HepG2 (cell line): ENCODE results near the gene ASCL2. TPM values are rescaled to one million over a fixed set of nuclear protein-coding genes. Genes with fewer than 3 reads are reported as not detected.

ENCODE experiments used
- ATAC-seq: fragments of 200-7000 bp; cut with Tn5 transposase; 3 replicates; pipeline ENCODE4 v1.9.1; 2020; ENCODE audit warnings: mild to moderate bottlenecking, moderate library complexity
- BruUV-seq: library from RNA; stranded (reverse); fragments of 400-500 nt; replicated peaks from 2 replicates; lab custom pipeline; 2021; lab: Mats Ljungman, UMichigan
- CTCF ChIA-PET: fragments of 300-600 bp; formaldehyde crosslinking; extraction: SDS; loops from one replicate; lab custom pipeline; 2021; ENCODE audit warnings: low total read pairs, inconsistent platforms, low intra/inter-chr PET ratio; lab: Yijun Ruan, JAX
- POLR2A ChIA-PET: fragments of 350-600 bp; sonication (Branson Sonifier 250); formaldehyde crosslinking; loops from one replicate; lab custom pipeline; 2020; ENCODE audit warnings: antibody characterized with exemption, inconsistent platforms; lab: Yijun Ruan, JAX
- DNase-seq: peaks from one replicate; pipeline ENCODE4 v3.0.0-alpha.2; 2015; ENCODE audit warnings: low spot score
- FAIRE-seq: peaks from 3 replicates; lab custom pipeline; 2011; peaks lifted over from hg19 to GRCh38; lab: Jason Lieb, UNC
- H2AFZ ChIP-seq: one replicate; pipeline ENCODE4 v1.6.1; 2011; ENCODE audit warnings: low read length, inconsistent platforms
- H3K27ac ChIP-seq: fragments of 300-600 bp; 3 replicates; pipeline ENCODE4 v1.8.0; 2011; ENCODE audit warnings: mixed run types, mild to moderate bottlenecking, mixed read lengths, low read length, inconsistent platforms; ENCODE audit not compliant: insufficient read depth; ENCODE audit errors: extremely low read length
- H3K27me3 ChIP-seq, 2 experiments: fragments of 200-600 bp in 1 of 2; 2 replicates in 1 of 2; 3 replicates in 1 of 2; pipeline versions ENCODE4 v1.6.0 to v1.8.0; 2011; ENCODE audit warnings: low read length in 2 of 2, mild to moderate bottlenecking in 2 of 2, moderate library complexity in 2 of 2, inconsistent platforms in 1 of 2; ENCODE audit not compliant: insufficient read depth in 2 of 2, control insufficient read depth in 1 of 2
- H3K36me3 ChIP-seq, 2 experiments: fragments of 200-600 bp in 1 of 2; replicated peaks in 1 of 2; 2 replicates in 1 of 2; 3 replicates in 1 of 2; pipeline versions ENCODE4 v1.5.1 to v1.8.0; 2011; ENCODE audit warnings: low read length in 2 of 2, inconsistent platforms in 1 of 2; ENCODE audit not compliant: insufficient read depth in 2 of 2, control insufficient read depth in 1 of 2
- H3K4me1 ChIP-seq: 2 replicates; pipeline ENCODE4 v1.5.1; 2012; ENCODE audit warnings: low read length, inconsistent platforms; ENCODE audit not compliant: insufficient read depth
- H3K4me2 ChIP-seq: 2 replicates; pipeline ENCODE4 v1.6.0; 2011; ENCODE audit warnings: low read depth, low read length, inconsistent platforms
- H3K4me3 ChIP-seq, 3 experiments: fragments of 200-600 bp in 1 of 3; sonication (generic), shearing (Covaris generic) in 1 of 3; replicated peaks in 1 of 3; 2 replicates each; pipeline ENCODE4 v1.5.1; 2011 to 2016; ENCODE audit warnings: low read length in 3 of 3, inconsistent platforms in 2 of 3, low read depth in 2 of 3, mild to moderate bottlenecking in 2 of 3, control low read depth in 1 of 3, mixed read lengths in 1 of 3; ENCODE audit not compliant: insufficient read depth in 1 of 3
- H3K79me2 ChIP-seq: one replicate; pipeline ENCODE4 v1.6.1; 2011; ENCODE audit warnings: low read length, inconsistent platforms; ENCODE audit not compliant: insufficient read depth
- H3K9ac ChIP-seq: 2 replicates; pipeline ENCODE4 v1.6.0; 2011; ENCODE audit warnings: mild to moderate bottlenecking, low read depth, low read length, inconsistent platforms; ENCODE audit not compliant: insufficient read depth
- H3K9me3 ChIP-seq: 2 replicates; pipeline ENCODE4 v1.5.1; 2012; ENCODE audit warnings: mild to moderate bottlenecking, low read length
- H4K20me1 ChIP-seq: 2 replicates; pipeline ENCODE4 v1.6.0; 2011; ENCODE audit warnings: inconsistent platforms, mild to moderate bottlenecking, low read length, moderate library complexity; ENCODE audit not compliant: insufficient read depth
- ZGPAT ChIP-seq: IDR thresholded peaks from 2 replicates; pipeline ENCODE4 v1.6.1; 2016; ENCODE audit warnings: mild to moderate bottlenecking
- ZNF512B ChIP-seq: sonication (generic); formaldehyde crosslinking; IDR thresholded peaks from 2 replicates; pipeline ENCODE4 v1.5.1; 2020; ENCODE audit warnings: missing genetic modification reagents, mild to moderate bottlenecking, borderline replicate concordance
- ZNF878 ChIP-seq: sonication (generic); formaldehyde crosslinking; IDR thresholded peaks from 2 replicates; pipeline ENCODE4 v1.8.1; 2023; ENCODE audit warnings: mild to moderate bottlenecking, missing genetic modification reagents, moderate library complexity
- WGBS: methylation state at CpG from one replicate; pipeline ENCODE4 v1.1.6; 2017; ENCODE audit warnings: low lambda C conversion rate; 5-methylcytosine and 5-hydroxymethylcytosine counted together
- in situ Hi-C: cut with HindIII; loops from 2 replicates; pipeline ENCODE4 v1.10.0; 2017; ENCODE audit warnings: low pct_unique_long_range_greater_than_20kb; ENCODE audit not compliant: extremely low pct_ligation_motif_present
- intact Hi-C: fragments of 100-400 bp; cut with micrococcal nuclease; formaldehyde crosslinking; loops from one replicate; pipeline ENCODE4 v1.10.0; 2022; ENCODE audit not compliant: unreplicated experiment
- polyA plus RNA-seq, 8 experiments: library from polyadenylated mRNA; depleted of rRNA in 3 of 8; stranded (reverse) in 7 of 8; unstranded in 1 of 8; fragments of >200 nt; fragmentation: Illumina TruSeq in 4 of 8; extraction: Trizol in 4 of 8; gene quantifications; 2 replicates each; pipeline versions ENCODE4 v1.2.1 to v1.2.3, GENCODE V29; 2011 to 2016; ENCODE audit warnings: low read depth in 4 of 8, missing spikeins in 1 of 8, mixed read lengths in 1 of 8; ENCODE audit not compliant: insufficient read depth in 1 of 8
- total RNA-seq, 5 experiments: library from RNA; depleted of rRNA; stranded (reverse); fragments of >200 nt; fragmentation: Illumina TruSeq; extraction: Trizol; gene quantifications; 2 replicates each; pipeline ENCODE4 v1.2.3, GENCODE V29; 2016; ENCODE audit warnings: low read depth in 1 of 5

The ASCL2 gene
- total and polyA plus RNA-seq, 2 of the 13 experiments (the other 11 are each of a cell fraction or from before 2014, with no cell fraction given), result 0.07 TPM; not detected in 1

GRCh38 chr11:2272946-2273280 lies 2.5 kb upstream of the ASCL2 start:
- no TSS peak for BruUV-seq
- in situ Hi-C loops, result no loop called here
- FAIRE-seq (no peak), ATAC-seq (no peak), DNase-seq (no peak)
- no peaks in the 10 kb centered on the region for H4K20me1 ChIP-seq
- H3K27me3 ChIP-seq, result peaks cover 3 to 40% of the 10 kb centered on the region in 2 experiments
- intact Hi-C loops, result no loop called here
- WGBS, result 63% methylated on average over 7 of the region's 7 CpGs
- no peak overlapping the region for H3K4me3 ChIP-seq
- no peak overlapping the region for H2AFZ ChIP-seq
- H3K36me3 ChIP-seq, result no peaks in the 10 kb centered on the region
- no peak for TF ChIP-seq ZNF878
- no peak for TF ChIP-seq ZGPAT (CRISPR knock-in tag)
- no peak for TF ChIP-seq ZNF512B
- H3K9me3 ChIP-seq, result no peaks in the 10 kb centered on the region
- H3K4me2 ChIP-seq, result no peak overlapping the region
- ChIA-PET CTCF (no interaction called here), POLR2A (no interaction called here)
- peaks cover 10% of the 10 kb centered on the region; the same call in 1 of the 2 replicates for H3K4me1 ChIP-seq
- H3K27ac ChIP-seq, result no peak overlapping the region
- no peaks in the 10 kb centered on the region for H3K79me2 ChIP-seq
- no peak overlapping the region for H3K9ac ChIP-seq
